Mucosa of rectum (tissue), 2 donors: ENCODE measurements around the gene CPEB4.

Experiments
- H3K27ac ChIP-seq, 2 donors: one replicate each; pipeline ENCODE4 v1.7.0; 2013; ENCODE audit warnings: inconsistent platforms in 2 of 2, low read depth in 2 of 2, low read length in 2 of 2
- H3K27me3 ChIP-seq, 2 donors: one replicate each; pipeline ENCODE4 v1.7.0; 2013; ENCODE audit warnings: low read length in 2 of 2; ENCODE audit not compliant: control insufficient read depth in 2 of 2, insufficient read depth in 2 of 2
- H3K36me3 ChIP-seq, 2 donors: one replicate each; pipeline ENCODE4 v1.7.0; 2013; ENCODE audit warnings: low read length in 2 of 2; ENCODE audit not compliant: control insufficient read depth in 2 of 2, insufficient read depth in 2 of 2
- H3K4me1 ChIP-seq, 2 donors: one replicate each; pipeline ENCODE4 v1.7.0; 2013; ENCODE audit warnings: low read length in 2 of 2, mild to moderate bottlenecking in 1 of 2; ENCODE audit not compliant: control insufficient read depth in 2 of 2, insufficient read depth in 2 of 2
- H3K4me3 ChIP-seq, 2 donors: one replicate each; pipeline ENCODE4 v1.7.0; 2013; ENCODE audit warnings: low read length in 2 of 2
- H3K9ac ChIP-seq, 2 donors: one replicate each; pipeline ENCODE4 v1.7.0; 2013; ENCODE audit warnings: low read length in 2 of 2, low read depth in 1 of 2, mild to moderate bottlenecking in 1 of 2
- H3K9me3 ChIP-seq, 2 donors: one replicate each; pipeline ENCODE4 v1.7.0; 2013; ENCODE audit warnings: low read length in 2 of 2; ENCODE audit not compliant: control insufficient read depth in 2 of 2
- donor health status: healthy.
- donor health status: Normal muscosa, but diverticular disease.

Gene CPEB4

DNA sequence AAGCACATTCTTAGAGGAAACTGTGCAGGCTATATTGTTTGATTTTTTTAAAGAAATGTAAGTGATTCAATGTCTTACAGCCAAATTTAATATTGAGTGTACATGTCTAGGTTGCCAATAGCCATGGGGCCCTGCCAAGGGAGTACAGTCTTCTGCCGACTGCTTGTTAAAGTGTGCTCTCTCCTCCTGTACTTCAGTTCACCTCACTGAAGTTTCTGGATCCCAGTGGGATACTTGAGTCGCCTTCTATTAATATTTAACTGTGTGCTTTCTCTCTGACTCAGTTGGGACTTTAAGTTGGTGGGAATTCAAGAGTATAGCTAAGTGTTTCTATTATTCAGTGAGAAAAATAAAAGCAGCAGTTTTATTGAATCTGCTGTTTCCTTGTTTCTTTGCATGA, 56.4 kb downstream of the CPEB4 start:
- no peak overlapping the region for H3K9ac ChIP-seq
- no peak overlapping the region for H3K27ac ChIP-seq

DNA sequence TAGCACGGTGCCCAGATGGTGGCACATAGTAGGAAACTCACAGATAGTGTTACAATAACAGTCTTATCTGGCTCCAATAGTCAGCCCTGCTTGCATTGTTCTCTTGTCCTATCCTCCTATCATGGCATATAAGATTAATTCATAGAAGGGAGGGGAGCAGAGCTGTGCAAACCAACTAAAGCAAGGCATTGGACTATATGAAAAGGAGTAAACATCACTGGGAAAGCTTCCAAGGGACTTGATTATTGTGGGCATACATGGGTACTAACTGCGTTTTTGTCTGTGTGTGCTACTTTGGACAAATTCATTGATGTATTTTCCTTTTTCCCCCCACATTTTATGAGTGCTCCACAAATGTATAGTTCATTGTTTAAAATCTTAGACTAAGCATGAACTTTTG, 57.0 kb downstream of the CPEB4 start:
- Histone ChIP-seq H3K27ac (no peak overlapping the region), H3K9ac (no peak overlapping the region), H3K27me3 (no peaks in the 10 kb centered on the region), H3K4me1 (peaks cover 0 to 2% of the 10 kb centered on the region in 2 donors), H3K36me3 (peaks cover 16 to 30% of the 10 kb centered on the region in 2 donors), H3K9me3 (no peaks in the 10 kb centered on the region), H3K4me3 (no peak overlapping the region)

More for the DNA sequence above, 56.4 kb downstream of the CPEB4 start:
- peaks cover 0 to 2% of the 10 kb centered on the region in 2 donors for H3K4me1 ChIP-seq
- H3K9me3 ChIP-seq: no peaks in the 10 kb centered on the region
- no peak overlapping the region for H3K4me3 ChIP-seq
- peaks cover 12 to 26% of the 10 kb centered on the region in 2 donors for H3K36me3 ChIP-seq
- no peaks in the 10 kb centered on the region for H3K27me3 ChIP-seq

DNA sequence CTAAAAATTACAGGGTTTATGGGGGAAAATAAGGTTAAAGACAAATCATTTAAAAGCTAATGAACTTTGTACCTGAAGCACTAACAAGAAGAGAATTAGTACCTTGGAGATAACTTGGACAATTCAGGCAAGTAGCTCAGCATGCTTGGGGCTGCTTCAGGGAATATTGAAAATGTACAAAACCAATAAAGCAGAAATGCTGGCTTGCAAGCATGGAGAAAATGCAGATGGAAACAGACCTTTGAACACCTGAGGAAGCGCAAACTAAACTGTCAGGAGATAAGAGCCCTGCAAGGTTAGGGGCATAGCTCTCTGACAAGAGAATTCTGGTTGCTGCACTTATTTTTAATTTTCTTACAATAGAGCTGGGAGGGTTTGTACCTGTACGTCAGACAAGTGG, 58.2 kb downstream of the CPEB4 start:
- Histone ChIP-seq H3K36me3 (peaks cover 23 to 36% of the 10 kb centered on the region in 2 donors), H3K4me1 (peaks cover 0 to 2% of the 10 kb centered on the region in 2 donors), H3K9ac (no peak overlapping the region), H3K27ac (no peak overlapping the region), H3K27me3 (no peaks in the 10 kb centered on the region), H3K9me3 (no peaks in the 10 kb centered on the region), H3K4me3 (no peak overlapping the region)

DNA sequence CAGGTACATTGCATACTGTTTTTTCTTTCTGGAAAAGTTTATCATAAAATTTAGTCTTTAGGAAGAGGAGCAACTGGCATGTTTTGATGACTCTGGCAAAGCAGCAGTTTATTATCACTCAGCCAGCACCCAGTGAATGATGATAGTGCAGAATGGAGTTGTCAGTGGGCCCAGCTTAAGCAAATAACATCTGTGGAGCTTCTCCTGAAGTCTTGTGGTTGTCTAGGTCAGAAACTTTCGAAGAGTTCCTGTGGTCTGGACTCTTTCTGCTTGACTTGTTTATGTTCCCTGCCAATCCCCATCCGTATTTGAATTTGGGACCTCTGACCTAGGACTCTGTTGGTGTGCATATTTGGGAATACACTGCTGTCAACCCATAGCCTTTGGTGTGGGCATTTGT, 62.7 kb downstream of the CPEB4 start:
- H3K4me3 ChIP-seq: no peak overlapping the region
- H3K4me1 ChIP-seq: no peaks in the 10 kb centered on the region
- no peaks in the 10 kb centered on the region for H3K9me3 ChIP-seq
- H3K36me3 ChIP-seq: peaks cover 47 to 62% of the 10 kb centered on the region in 2 donors
- H3K9ac ChIP-seq: no peak overlapping the region
- no peaks in the 10 kb centered on the region for H3K27me3 ChIP-seq
- H3K27ac ChIP-seq: no peak overlapping the region

DNA sequence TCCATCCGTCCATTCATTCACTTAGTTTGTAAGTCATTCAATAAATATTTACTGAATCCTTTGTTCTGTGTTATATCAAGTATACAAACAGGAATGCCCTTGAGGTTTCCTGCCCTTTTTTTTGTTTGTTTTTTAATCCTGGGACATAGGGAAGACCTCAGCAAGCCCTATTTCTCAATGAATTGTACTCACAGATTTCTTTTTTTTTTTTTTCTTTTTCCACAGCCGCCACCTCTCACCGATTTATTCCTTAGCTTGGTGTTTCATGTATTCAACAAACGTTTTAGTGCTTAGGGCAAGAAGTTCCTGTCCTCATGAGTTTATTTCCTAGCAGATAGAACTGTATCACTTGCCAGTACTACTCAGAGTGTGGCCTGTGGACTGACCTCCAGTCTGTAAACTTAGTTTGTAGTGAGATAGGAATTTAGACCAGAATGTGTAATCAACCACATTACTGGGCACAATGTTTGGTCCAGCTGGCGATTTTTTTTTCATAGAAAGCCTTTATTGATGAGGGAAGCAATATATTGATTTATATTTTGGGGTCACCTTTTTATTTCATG, 65.5 kb downstream of the CPEB4 start:
- H3K4me3 ChIP-seq: no peak overlapping the region
- peaks cover 47% of the 10 kb centered on the region in 2 donors for H3K36me3 ChIP-seq
- no peak overlapping the region for H3K27ac ChIP-seq
- H3K4me1 ChIP-seq: no peaks in the 10 kb centered on the region
- H3K27me3 ChIP-seq: no peaks in the 10 kb centered on the region
- H3K9me3 ChIP-seq: no peaks in the 10 kb centered on the region
- H3K9ac ChIP-seq: no peak overlapping the region

DNA sequence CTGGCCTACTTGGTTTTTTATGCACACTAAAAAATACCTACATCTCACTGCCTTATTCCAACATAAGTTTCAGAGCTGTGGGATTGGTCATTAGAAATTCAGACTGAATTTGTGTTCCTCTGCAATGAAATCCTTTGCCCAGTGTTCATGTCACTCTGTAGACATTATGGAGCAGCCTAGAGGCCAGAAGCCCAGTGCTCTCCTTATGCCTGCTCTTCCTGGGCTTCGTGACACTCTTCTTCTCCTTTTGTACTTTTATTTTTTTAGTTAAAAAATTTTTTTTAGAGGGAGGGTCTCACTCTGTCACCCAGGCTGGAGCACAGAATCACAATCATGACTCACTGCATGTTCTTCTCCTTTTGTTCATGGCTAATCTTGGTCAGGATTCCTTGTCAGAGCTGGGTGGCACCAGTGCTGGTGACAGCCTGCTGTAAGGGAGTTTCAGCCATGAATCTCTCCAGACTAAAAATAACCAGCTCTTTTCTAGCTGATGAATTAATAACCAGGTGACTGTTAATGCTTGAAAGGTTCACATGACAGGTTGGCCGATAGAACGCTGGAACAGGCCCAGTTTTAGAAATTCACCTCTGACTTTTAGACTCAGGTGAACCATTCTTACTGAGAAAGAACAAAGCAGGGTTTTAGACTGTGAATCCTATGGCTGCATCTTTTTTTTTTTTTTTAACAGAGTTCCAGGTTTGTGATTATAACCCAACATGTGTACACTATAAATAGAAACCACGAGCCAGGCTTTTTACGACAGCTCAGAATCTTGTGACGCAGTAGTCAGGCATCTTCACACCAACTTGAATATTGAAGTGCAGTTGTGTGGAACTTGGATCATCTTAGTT, 66.7 kb downstream of the CPEB4 start:
- no peaks in the 10 kb centered on the region for H3K27me3 ChIP-seq
- peaks cover 42 to 43% of the 10 kb centered on the region in 2 donors for H3K36me3 ChIP-seq
- H3K9ac ChIP-seq: no peak overlapping the region

DNA sequence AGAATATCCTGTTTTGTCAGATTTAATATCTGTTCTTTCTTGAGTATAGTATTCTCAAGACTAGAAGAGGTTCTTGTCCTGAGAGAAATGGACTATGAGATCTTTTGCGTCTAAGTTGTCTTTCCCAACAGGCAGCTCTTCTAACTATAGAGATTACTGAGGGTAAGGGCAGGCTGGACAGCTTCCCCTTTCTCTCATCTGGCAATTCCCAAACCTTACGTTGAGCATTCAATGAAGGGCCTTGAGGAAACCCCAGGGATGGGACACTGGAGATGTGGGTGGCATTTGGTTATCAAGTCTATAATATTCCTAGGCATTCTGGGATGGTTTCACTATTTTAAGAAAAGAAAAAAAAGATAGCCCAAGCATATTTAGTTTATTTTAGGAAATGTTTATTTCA, 72.8 kb downstream of the CPEB4 start:
- Histone ChIP-seq H3K27me3 (no peaks in the 10 kb centered on the region), H3K36me3 (peaks cover 2 to 4% of the 10 kb centered on the region in 2 donors), H3K4me1 (no peaks in the 10 kb centered on the region), H3K9me3 (no peaks in the 10 kb centered on the region), H3K27ac (no peak overlapping the region), H3K4me3 (no peak overlapping the region), H3K9ac (no peak overlapping the region)

More for the DNA sequence above, 66.7 kb downstream of the CPEB4 start:
- H3K9me3 ChIP-seq: no peaks in the 10 kb centered on the region
- no peak overlapping the region for H3K4me3 ChIP-seq
- no peak overlapping the region for H3K27ac ChIP-seq
- no peaks in the 10 kb centered on the region for H3K4me1 ChIP-seq

DNA sequence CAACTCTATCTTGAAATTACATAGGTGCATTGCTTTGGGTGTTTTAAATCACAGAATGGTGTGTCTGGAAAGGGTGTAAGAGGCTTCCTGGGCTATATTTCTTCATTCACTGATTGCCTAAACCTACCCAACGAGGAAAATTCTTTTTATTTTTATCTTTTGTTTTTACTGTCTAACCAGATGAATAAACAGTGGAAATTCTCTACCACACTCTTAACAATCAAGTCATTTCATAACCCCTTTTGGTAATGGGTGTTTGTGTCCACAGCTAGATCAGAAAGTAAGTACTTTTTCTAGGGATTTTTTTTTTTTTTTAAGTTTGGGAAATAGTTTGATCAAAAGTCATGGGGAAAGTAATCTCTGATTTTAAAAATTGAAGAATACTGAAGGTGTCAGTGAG, 73.3 kb downstream of the CPEB4 start:
- Histone ChIP-seq H3K9ac (no peak overlapping the region), H3K4me3 (no peak overlapping the region), H3K36me3 (peaks cover 0 to 4% of the 10 kb centered on the region in 2 donors), H3K9me3 (no peaks in the 10 kb centered on the region), H3K27me3 (no peaks in the 10 kb centered on the region), H3K27ac (no peak overlapping the region), H3K4me1 (no peaks in the 10 kb centered on the region)

DNA sequence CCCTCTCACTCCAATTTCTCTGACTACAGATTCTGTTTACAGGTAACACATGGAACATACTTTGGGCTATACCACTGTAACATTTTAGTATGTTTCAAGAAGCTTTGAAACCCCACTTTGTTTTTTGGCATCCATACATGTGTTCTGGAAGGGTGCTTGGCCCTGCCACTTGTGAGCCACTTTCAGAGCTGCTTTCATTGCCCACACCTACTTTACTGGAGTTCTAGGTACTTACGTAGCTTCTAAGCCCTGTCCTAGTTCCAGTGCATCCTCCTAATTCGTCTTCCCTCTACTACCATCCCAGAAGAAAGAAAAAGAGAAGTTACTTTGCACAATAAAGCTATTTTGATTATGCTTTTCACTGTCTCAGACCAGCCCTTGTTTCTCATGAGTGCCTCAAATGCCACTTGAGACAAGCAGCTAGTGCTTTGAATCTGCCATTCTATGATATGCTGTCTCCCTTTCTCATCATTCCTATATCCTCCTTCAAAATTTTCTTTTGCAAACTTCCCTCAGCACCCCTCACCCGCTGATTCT, 74.4 kb downstream of the CPEB4 start:
- no peaks in the 10 kb centered on the region for H3K27me3 ChIP-seq
- H3K9ac ChIP-seq: no peak overlapping the region
- no peaks in the 10 kb centered on the region for H3K9me3 ChIP-seq
- peaks cover 0 to 2% of the 10 kb centered on the region in 2 donors for H3K36me3 ChIP-seq
- H3K4me3 ChIP-seq: no peak overlapping the region
- no peak overlapping the region for H3K27ac ChIP-seq
- no peaks in the 10 kb centered on the region for H3K4me1 ChIP-seq

DNA sequence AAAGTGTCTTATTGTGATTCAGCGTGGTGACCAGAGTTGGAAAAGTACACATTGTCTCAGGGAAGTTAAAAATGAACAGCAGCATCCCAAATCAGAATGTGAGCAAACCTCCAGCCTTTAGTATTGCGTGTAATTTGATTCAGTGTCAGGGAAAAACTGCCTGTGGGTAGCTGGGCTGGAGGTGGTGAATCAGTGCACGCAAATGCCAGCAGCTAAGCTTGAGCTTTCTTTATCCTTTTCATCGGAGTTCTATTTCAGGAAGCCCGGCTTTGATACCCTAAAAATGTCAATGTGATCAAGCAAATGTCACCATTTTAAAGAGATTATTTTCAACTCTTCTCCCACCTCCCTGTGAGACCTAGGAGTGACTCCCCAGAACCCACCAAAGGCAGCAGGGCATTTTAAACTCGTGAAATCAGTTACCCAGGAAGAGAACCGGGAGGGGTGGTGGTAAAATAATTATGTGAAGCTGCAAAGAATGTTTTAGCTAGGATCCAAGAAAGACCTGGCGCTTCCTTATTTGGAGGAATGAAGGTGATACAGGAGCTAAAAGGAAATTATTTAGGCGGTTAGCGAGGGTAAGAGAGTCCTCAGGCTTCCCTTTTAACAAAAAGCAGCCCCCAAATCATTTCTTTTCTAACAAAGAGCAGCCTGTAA, 75.2 kb downstream of the CPEB4 start:
- Histone ChIP-seq H3K9me3 (no peaks in the 10 kb centered on the region), H3K4me3 (peak overlapping the region; percentile 54 to 66), H3K9ac (peak overlapping the region in 1 of 2 donors; percentile 41), H3K36me3 (no peaks in the 10 kb centered on the region), H3K4me1 (no peaks in the 10 kb centered on the region), H3K27ac (peak overlapping the region in 1 of 2 donors; percentile 17), H3K27me3 (no peaks in the 10 kb centered on the region)
